Measurements from ENCODE around the gene MSGN1.

- TF ChIP-seq ZNF70 (CRISPR knock-in tag; IDR thresholded peaks at IDR 0.05) (no peak), ARNTL (CRISPR knock-in tag; IDR thresholded peaks at IDR 0.05; ENCODE audit: borderline replicate concordance, low read depth) (no peak), ZFP30 (CRISPR knock-in tag; IDR thresholded peaks at IDR 0.05) (no peak), SNAI2 (CRISPR knock-in tag; IDR thresholded peaks at IDR 0.05) (no peak), OSR1 (CRISPR knock-in tag; IDR thresholded peaks at IDR 0.05) (no peak)
- TF ChIP-seq, protein P1, sequence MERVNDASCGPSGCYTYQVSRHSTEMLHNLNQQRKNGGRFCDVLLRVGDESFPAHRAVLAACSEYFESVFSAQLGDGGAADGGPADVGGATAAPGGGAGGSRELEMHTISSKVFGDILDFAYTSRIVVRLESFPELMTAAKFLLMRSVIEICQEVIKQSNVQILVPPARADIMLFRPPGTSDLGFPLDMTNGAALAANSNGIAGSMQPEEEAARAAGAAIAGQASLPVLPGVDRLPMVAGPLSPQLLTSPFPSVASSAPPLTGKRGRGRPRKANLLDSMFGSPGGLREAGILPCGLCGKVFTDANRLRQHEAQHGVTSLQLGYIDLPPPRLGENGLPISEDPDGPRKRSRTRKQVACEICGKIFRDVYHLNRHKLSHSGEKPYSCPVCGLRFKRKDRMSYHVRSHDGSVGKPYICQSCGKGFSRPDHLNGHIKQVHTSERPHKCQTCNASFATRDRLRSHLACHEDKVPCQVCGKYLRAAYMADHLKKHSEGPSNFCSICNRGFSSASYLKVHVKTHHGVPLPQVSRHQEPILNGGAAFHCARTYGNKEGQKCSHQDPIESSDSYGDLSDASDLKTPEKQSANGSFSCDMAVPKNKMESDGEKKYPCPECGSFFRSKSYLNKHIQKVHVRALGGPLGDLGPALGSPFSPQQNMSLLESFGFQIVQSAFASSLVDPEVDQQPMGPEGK (CRISPR knock-in tag; IDR thresholded peaks at IDR 0.05; ENCODE audit: borderline replicate concordance) = no peak
These were observed 1.7 kb upstream of the MSGN1 start for GRCh38 chr2:17814601-17815000.
